Sciatic nerve (tissue), 2 donors: ENCODE results near the gene ATP2B2. TPM values are rescaled to one million over a fixed set of nuclear protein-coding genes. Genes with fewer than 3 reads are reported as not detected.
"Not testable (repeated sequence)": the region's sequence is repeated elsewhere in the genome, so short reads cannot be mapped to it uniquely, and the experiment has no call there.

Source experiments
- ATAC-seq: fragments of 200-7000 bp; cut with Tn5 transposase; one replicate; pipeline ENCODE4 v1.9.1; 2020; ENCODE audit warnings: mild to moderate bottlenecking, moderate library complexity
- DNase-seq: peaks from one replicate; pipeline ENCODE4 v3.0.0-alpha.2; 2020; ENCODE audit warnings: low spot score
- intact Hi-C: fragments of 100-400 bp; cut with DNase I; formaldehyde crosslinking; loops from one replicate; pipeline ENCODE4 v1.14.2; 2022
- total RNA-seq: library from RNA; stranded (reverse); fragmentation: NEBNext Ultra II Directional; extraction: Animal tissue kit (Norgen Biotek cat#: 25700); gene quantifications from one replicate; pipeline ENCODE4 v1.2.1, GENCODE V29; 2021
- donor health status: DM: no; HTN: no; CAD: no.
- donor health status: DM: no; HTN: no; CAD: no.

The ATP2B2 gene
- total RNA-seq, 1 donor from 2014 or later: 1.4 TPM

DNA sequence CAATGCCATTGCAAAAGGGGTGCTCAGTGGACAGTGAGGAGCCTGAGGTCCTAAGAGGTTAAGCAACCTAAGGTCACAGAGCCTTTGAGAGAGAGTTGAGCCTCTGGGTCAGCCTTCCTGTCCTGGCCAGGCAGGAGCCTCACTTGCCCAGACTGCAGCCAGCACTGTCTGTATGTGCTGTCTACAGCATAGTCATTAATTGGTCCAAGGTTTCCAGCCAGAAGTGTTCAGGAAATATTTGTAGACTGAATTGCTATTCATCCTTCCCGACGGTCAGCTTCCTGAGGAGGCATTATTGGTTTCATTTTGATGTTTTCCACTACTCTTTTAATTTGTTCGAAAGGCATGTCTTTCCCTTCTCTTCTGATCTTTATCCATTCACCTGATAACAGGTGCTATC, 192.5 kb downstream of the ATP2B2 start:
- intact Hi-C loops: no loop called here
- no peak for DNase-seq
- ATAC-seq: no peak

DNA sequence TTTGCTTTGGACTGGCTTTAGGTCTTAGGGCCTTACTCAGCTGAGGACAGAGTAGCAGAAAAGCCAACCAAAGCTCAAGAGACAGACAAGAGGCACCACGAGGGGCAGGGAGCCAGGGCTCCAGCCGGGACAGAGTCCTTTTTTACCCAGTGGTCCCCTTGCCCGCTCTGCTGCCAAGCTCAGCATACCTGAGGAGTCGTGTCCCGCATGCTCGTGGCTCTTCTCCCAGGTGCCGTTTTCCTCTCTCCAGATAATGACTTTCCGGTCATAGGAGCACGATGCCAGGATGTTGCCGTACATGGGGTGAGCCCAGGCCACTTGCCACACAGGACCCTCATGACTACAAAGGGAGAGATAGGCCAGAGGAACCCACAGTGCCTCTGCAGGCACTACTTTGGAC, 193.0 kb downstream of the ATP2B2 start:
- DNase-seq (no peak), ATAC-seq (no peak)
- intact Hi-C loops: no loop called here

GRCh38 chr3:10311710-10312109, 193.7 kb downstream of the ATP2B2 start:
- no peak for DNase-seq
- intact Hi-C loops: no loop called here
- ATAC-seq: peak; percentile 17

- no peak for ATAC-seq
- intact Hi-C loops: no loop called here
- no peak for DNase-seq
Observed at GRCh38 chr3:10310578-10310977, 194.8 kb downstream of the ATP2B2 start.

- intact Hi-C loops: no loop called here
- DNase-seq (no peak), ATAC-seq (no peak)
Observed at GRCh38 chr3:10309736-10310135, 195.7 kb downstream of the ATP2B2 start.

- intact Hi-C loops: no loop called here
- ATAC-seq (no peak), DNase-seq (no peak)
Observed at GRCh38 chr3:10308678-10309077, 196.7 kb downstream of the ATP2B2 start.

DNA sequence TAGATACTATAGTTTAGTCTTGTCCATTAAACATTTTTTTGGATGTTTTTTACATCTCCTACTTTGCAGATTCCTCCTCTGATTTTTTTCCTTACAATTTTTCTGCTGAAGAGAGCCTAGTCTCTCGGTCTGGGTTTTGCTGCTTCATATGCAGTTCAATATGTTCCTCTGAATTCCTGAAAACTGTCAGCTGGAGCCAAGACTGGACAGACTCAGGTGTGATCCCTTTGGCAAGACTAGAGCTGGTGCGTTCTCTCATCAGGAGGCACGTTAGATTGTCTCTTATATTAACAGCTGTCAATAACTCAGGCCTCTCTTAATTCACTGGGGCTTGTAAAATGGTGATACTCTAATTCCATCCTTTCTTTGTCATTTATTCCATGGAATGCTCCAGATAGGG, 199.2 kb downstream of the ATP2B2 start:
- DNase-seq (no peak), ATAC-seq (no peak)
- intact Hi-C loops: no loop called here

DNA sequence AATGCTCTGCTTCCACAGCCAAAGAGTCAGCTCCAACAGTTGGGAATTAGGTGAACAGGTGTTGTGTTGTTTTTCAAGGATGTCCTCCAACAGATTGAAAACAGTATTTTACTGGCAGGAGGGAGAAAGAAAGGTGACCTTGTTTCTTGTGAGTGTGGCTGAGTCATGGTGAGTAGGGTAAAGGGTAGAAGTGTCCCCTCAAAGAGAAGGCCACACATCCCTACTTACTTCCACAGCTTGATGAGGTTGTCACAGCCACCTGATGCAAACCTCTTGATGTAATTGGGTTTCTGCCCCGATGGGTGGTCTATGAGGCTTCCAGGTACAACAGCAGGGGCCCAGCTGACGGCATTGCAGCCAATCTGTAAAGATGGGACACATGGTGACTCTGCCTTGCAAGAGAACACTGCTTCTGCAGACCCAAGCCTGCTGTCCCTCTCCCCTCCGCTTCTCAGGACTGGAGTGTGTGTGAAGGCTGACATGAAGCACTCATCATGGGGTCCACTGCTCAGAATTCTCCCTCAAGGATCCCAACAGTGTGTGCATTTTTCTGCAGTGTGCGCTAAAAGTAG, 200.0 kb downstream of the ATP2B2 start:
- intact Hi-C loops: no loop called here

GRCh38 chr3:10304905-10305304, 200.5 kb downstream of the ATP2B2 start:
- intact Hi-C loops: no loop called here
- no peak for ATAC-seq
- DNase-seq: no peak

More for the DNA sequence above, 200.0 kb downstream of the ATP2B2 start:
- DNase-seq (no peak), ATAC-seq (no peak)

DNA sequence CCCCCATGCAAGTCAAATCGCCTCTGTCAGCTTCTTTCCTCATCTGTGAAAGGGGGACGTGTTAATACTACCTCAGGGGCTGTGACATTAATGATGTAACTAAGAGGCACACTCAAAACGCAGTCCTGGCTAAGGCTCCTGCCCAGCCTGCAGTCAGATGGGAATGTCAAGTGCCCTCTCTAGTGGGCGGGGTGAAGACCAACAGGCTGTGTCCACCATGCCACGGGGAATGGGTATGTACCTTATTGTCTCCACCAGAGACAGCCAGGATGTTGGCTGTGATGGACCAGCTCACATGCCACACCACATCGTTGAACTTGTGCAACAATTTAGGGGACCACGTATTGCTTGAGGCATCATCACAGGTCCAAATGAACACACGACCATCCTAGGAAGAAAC, 201.6 kb downstream of the ATP2B2 start:
- no peak for DNase-seq
- intact Hi-C loops: no loop called here
- ATAC-seq: no peak

DNA sequence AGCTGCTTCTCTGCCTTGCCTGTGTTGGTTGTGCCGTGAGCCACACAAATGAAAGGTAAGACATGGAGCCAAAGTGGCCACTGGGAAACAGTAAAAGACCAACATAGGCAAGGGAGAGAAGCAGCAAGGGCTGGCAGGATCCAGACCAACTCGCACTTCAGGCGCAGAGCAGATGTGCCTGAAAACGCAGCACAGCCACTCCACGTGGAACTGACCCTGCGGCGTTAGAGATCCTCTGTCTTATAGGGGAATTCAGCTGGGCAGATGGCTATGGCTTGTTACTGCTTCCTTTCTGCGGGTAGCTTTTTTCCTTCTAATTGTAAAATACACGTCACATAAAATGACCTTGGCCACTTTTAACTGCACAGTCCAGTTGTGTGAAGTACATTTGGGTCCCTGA, 202.3 kb downstream of the ATP2B2 start:
- DNase-seq (no peak), ATAC-seq (no peak)
- intact Hi-C loops: no loop called here

- no peak for ATAC-seq
- DNase-seq: no peak
- intact Hi-C loops: no loop called here
Observed at GRCh38 chr3:10300087-10300486, 205.3 kb downstream of the ATP2B2 start.

GRCh38 chr3:10299679-10300078, 205.7 kb downstream of the ATP2B2 start:
- DNase-seq (no peak), ATAC-seq (no peak)
- intact Hi-C loops: no loop called here

- intact Hi-C loops: no loop called here
- ATAC-seq (no peak), DNase-seq (no peak)
Observed at GRCh38 chr3:10299175-10299574, 206.2 kb downstream of the ATP2B2 start.

- ATAC-seq, DNase-seq, intact Hi-C loops: not testable (repeated sequence)
Observed at GRCh38 chr3:10298064-10298463, 207.3 kb downstream of the ATP2B2 start.

DNA sequence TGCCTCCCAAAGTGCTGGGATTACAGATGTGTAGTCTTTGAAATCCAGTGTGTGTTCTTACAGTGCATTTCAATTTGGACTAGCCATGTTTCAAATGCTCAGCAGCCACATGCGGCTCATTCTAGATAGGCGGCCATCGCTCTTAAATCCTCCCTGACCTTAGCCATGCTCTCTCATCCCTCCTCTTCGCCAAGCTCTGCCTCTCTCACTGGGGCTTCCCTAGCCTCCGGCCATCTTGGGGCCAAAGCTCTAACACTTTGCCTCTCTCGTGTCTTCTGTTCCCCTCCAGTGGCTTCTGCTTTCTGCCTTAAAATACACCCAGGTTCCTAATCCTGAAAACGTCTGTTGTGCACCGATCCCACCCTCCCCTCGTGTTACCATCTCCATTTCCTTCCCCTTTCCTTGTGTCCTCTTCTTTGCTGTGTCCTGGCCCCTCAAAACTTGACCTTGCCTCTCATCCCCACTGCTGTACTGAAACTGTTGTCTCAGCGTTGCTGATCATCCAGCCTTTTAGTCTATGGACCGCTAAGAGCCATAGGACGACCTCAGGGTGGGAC, 211.3 kb downstream of the ATP2B2 start:
- DNase-seq: no peak
- intact Hi-C loops: no loop called here
- no peak for ATAC-seq

DNA sequence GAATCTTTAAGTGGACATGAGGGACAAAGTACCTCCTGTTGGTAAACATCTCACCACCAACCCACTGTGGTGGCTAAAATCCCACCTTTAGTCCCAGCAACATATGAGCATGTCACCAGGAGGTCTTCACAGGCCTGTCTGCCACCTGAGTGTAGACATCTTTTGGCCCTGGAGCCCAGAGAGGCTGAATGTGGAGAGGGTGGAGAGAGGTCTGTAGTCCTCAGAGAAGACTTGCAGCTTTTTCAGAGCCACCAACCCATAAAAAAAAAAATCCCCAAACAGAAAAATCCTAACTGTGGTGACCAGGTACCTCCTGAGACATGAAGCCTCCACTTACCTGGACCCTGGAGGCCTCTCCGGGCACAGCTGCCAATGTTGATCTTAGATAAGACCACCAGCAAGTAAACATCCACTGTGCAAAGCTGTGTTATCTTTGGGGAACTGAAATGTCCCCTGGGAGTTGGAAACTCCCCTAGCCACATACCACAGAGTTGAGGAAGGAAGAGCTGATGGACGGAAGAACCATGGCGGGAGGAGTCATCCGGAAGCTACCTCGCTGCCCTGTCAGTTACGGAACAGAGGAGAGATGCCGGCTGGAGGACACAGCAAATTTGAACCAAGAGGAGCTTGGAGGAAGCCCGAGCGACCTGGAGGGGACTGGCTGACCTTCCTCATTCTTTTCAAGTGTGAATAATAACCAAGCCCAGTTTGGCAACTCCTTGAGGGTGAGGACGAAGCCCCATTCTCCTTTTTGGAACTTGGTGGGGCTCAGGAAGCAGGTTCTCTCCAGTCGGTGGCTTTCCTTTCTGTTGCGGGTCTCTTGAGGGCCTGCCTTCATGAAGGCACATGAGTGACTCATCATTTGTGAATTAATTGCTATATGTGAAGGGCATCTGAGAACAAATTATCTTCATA, 212.6 kb downstream of the ATP2B2 start, which contains the start of gene GHRL:
Gene GHRL (minus strand): TSS at position 443 of the 915 bp plus-strand sequence. CDS start 2,767 bp downstream, outside the sequence.
- no peak for ATAC-seq
- no peak for DNase-seq
- intact Hi-C loops: no loop called here

GRCh38 chr3:10291641-10292040, 213.7 kb downstream of the ATP2B2 start:
- intact Hi-C loops: no loop called here
- no peak for ATAC-seq
- DNase-seq: no peak

GRCh38 chr3:10290481-10291176, 214.8 kb downstream of the ATP2B2 start:
- ATAC-seq (no peak), DNase-seq (no peak)
- intact Hi-C loops: no loop called here
